Neutrophil (primary cell): ENCODE results near the gene CEP57.
A peak's percentile ranks its signal among the peaks of the same experiment; 100 is the strongest.

ENCODE experiments used
- H3K27ac ChIP-seq: fragments of 200-600 bp; sonication (generic); 2 replicates; pipeline ENCODE4 v1.5.1; 2016; ENCODE audit warnings: mild to moderate bottlenecking, moderate library complexity
- H3K27me3 ChIP-seq: fragments of 200-600 bp; sonication (generic); 2 replicates; pipeline ENCODE4 v1.6.0; 2016; ENCODE audit warnings: mild to moderate bottlenecking
- H3K36me3 ChIP-seq: fragments of 200-600 bp; sonication (generic); 2 replicates; pipeline ENCODE4 v1.5.1; 2017
- H3K4me1 ChIP-seq, 2 experiments: fragments of 200-600 bp in 1 of 2; sonication (generic) in 1 of 2; 1 replicate in 1 of 2; 2 replicates in 1 of 2; pipeline versions ENCODE4 v1.5.1 to v1.6.1; 2013 to 2016; ENCODE audit warnings: low read depth in 1 of 2, low read length in 1 of 2, mild to moderate bottlenecking in 1 of 2, moderate library complexity in 1 of 2; ENCODE audit not compliant: control insufficient read depth in 1 of 2, insufficient read depth in 1 of 2
- H3K4me3 ChIP-seq, 2 experiments: fragments of 200-600 bp in 1 of 2; sonication (generic) in 1 of 2; 1 replicate in 1 of 2; 2 replicates in 1 of 2; pipeline ENCODE4 v1.5.1; 2013 to 2016; ENCODE audit warnings: low read depth in 1 of 2, low read length in 1 of 2, mild to moderate bottlenecking in 1 of 2, moderate library complexity in 1 of 2
- H3K9me3 ChIP-seq: fragments of 200-600 bp; sonication (generic); 2 replicates; pipeline ENCODE4 v1.5.1; 2016
- CTCF ChIP-seq: fragments of 200-600 bp; sonication (generic); IDR thresholded peaks from 2 replicates; pipeline ENCODE4 v1.5.1; 2016; ENCODE audit warnings: antibody characterized with exemption

Gene CEP57

DNA sequence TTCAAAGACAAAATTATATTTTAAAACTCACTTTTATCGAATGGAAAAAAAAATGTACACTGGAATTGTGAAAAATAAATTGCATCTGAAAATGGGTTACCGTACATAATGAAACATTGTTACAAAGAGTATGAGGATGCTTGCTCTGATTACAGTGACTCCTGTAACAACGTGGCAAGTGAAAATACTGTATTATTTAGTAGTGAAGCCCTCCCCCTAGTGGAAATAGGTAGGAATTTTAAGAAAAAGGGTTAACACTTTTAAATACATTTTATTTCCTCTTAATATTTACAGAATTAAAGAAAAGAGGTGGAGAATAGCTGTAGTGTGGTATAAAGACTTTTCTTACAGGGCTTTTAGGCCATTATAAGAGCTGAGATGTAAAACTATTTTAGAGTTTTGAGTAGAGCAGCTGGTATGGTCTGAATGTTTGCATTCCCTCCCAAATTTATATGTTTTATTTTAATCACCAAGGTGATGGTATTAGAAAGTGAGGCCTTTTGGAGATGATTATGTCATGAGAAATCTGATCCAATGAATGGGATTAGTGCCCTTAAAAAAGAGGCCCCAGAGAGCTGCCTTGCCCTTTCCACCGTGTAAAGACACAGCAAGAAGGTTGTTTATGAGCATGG is 25.9 kb upstream of the CEP57 start:
- peak; percentile 31 for TF ChIP-seq CTCF
- peaks cover 7% of the 10 kb centered on the region for H3K36me3 ChIP-seq
- H3K27ac ChIP-seq = no peak overlapping the region
- H3K9me3 ChIP-seq = no peaks in the 10 kb centered on the region
- peaks cover 7 to 9% of the 10 kb centered on the region in 2 experiments for H3K4me1 ChIP-seq
- no peaks in the 10 kb centered on the region for H3K27me3 ChIP-seq
- no peak overlapping the region for H3K4me3 ChIP-seq

DNA sequence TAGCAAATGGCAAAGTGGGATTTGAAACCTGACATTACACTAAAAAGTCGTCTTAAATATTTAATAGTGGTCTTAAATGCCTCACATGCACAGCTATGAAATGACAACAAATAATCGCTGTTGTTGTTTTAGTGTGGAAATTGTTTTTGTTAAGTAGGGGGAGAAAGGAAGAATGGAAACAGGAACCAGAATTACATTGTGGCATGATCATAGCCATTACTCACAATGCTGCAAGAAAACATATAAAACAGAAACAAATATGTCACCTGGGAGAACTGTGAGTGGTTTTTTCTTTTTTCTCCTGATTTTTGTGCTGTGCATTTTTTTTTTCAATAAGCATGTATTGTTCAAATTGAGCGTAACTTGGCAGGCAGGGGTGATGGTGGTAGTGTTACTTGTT is 23.6 kb upstream of the CEP57 start:
- H3K4me3 ChIP-seq = no peak overlapping the region
- H3K4me1 ChIP-seq = peaks cover 7 to 9% of the 10 kb centered on the region in 2 experiments
- no peak overlapping the region for H3K27ac ChIP-seq
- H3K27me3 ChIP-seq = no peaks in the 10 kb centered on the region
- H3K36me3 ChIP-seq = peaks cover 26% of the 10 kb centered on the region
- H3K9me3 ChIP-seq = no peaks in the 10 kb centered on the region
- TF ChIP-seq CTCF = no peak

DNA sequence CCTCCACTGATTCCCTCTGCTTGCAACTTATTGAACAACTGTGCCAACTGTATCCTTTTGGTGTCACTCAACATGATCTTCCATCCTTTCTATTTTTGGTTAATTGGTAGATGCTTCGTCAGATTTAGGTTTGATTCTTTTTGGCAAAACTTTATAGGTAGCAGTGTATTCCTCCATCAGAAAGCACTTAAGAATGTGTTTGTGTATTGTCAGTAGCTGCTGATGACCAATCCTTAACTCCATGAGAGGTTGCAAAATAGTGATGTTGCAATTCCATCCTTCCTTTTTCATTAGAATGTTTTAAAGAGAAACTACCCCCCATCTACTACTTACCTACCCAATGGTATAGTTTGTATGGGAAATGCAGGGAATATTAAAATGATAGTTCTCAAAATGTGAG is 22.8 kb upstream of the CEP57 start:
- Histone ChIP-seq H3K36me3 (peaks cover 34% of the 10 kb centered on the region), H3K27me3 (no peaks in the 10 kb centered on the region), H3K27ac (peak overlapping the region; percentile 21), H3K4me1 (peaks cover 7 to 9% of the 10 kb centered on the region in 2 experiments), H3K9me3 (no peaks in the 10 kb centered on the region), H3K4me3 (no peak overlapping the region)
- TF ChIP-seq CTCF = no peak

DNA sequence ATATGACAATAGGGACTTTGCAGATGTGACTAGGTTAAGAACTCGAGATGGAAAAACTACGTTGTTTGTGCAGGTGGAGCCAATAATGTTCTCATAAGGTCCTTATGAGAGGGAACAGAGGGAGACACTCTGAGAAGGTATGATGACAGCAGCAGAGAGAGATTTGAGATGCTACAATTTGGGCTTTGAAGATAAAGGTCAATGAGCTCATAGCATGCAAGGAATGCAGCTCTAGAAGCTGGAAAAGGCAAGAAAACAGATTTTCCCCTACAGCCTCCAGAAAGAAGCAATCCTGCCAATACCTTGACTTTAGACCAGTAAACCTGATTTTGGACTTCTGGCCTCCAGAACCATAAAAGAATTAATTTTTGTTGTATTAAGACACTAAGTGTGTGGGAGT is 21.8 kb upstream of the CEP57 start:
- no peak overlapping the region for H3K4me3 ChIP-seq
- no peaks in the 10 kb centered on the region for H3K27me3 ChIP-seq
- H3K9me3 ChIP-seq = no peaks in the 10 kb centered on the region
- no peak for TF ChIP-seq CTCF
- peaks cover 43% of the 10 kb centered on the region for H3K36me3 ChIP-seq
- H3K4me1 ChIP-seq = peaks cover 7 to 9% of the 10 kb centered on the region in 2 experiments
- H3K27ac ChIP-seq = peak overlapping the region; percentile 21

DNA sequence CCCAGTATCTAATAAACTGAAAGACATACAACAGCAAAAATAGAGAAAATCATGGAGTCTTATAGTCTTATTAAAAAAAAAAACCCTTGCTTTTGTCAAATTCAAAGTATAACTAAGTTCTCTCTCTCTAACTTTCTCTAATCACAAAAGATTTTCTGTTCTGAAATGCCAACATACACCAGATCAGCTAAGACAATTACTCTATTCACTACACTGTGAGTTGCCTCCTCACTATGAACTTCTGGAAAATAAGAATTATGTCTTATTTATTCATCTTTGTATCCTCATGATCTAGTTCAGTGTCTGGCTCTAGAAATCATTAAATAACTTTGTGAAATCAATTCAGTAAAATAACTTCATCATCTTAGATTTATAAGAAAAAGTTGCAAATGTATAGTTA is 13.4 kb upstream of the CEP57 start:
- no peak for TF ChIP-seq CTCF
- Histone ChIP-seq H3K4me1 (no peaks in the 10 kb centered on the region), H3K27me3 (no peaks in the 10 kb centered on the region), H3K27ac (no peak overlapping the region), H3K4me3 (no peak overlapping the region), H3K9me3 (no peaks in the 10 kb centered on the region), H3K36me3 (peaks cover 98% of the 10 kb centered on the region)
